GM18505 (cell line): Measurements from ENCODE around the gene CALHM2.
"Not testable (repeated sequence)": the region's sequence is repeated elsewhere in the genome, so short reads cannot be mapped to it uniquely, and the experiment has no call there.

ENCODE experiments used
- ATAC-seq: cut with Tn5 transposase; IDR thresholded peaks from one replicate; pipeline ENCODE4 v1.9.1; 2021; ENCODE audit not compliant: unreplicated experiment
- POLR2A ChIP-seq: IDR thresholded peaks from 4 replicates; pipeline ENCODE4 v1.6.1; 2011; ENCODE audit warnings: borderline replicate concordance; ENCODE audit not compliant: insufficient read depth, insufficient read length; ENCODE audit errors: extremely low read depth

Gene CALHM2

GRCh38 chr10:103431902-103432301 is 20.3 kb downstream of the CALHM2 start:
- TF ChIP-seq POLR2A, result no peak

GRCh38 chr10:103429647-103430046 is 22.5 kb downstream of the CALHM2 start:
- no peak for TF ChIP-seq POLR2A
- ATAC-seq, result no peak

More at GRCh38 chr10:103431902-103432301, 20.3 kb downstream of the CALHM2 start:
- ATAC-seq, result no peak

GRCh38 chr10:103428989-103429643 is 23.1 kb downstream of the CALHM2 start:
- no peak for TF ChIP-seq POLR2A
- ATAC-seq, result no peak

GRCh38 chr10:103427866-103428265 is 24.3 kb downstream of the CALHM2 start:
- TF ChIP-seq POLR2A, result no peak
- no peak for ATAC-seq

GRCh38 chr10:103423748-103424147 is 28.4 kb downstream of the CALHM2 start:
- no peak for ATAC-seq
- no peak for TF ChIP-seq POLR2A

- no peak for TF ChIP-seq POLR2A
- ATAC-seq, result no peak
Measured at GRCh38 chr10:103419101-103419500, 33.1 kb downstream of the CALHM2 start.

GRCh38 chr10:103417601-103418000 is 34.6 kb downstream of the CALHM2 start:
- ATAC-seq, result no peak
- TF ChIP-seq POLR2A, result no peak

DNA sequence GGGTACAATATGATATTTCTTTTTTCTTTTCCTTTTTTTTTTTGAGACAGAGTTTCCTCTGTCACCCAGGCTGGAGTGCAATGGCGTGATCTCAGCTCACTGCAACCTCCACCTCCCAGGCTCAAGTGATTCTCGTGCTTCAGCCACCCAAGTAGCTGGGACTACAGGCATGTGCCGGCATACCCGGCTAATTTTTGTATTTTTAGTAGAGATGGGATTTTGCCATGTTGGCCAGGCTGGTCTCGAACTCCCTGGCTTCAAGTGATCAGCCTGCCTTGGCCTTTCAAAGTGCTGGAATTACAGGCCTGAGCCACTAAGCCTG is 35.1 kb downstream of the CALHM2 start:
- ATAC-seq, result not testable (repeated sequence)

GRCh38 chr10:103416436-103417147 is 35.6 kb downstream of the CALHM2 start:
- TF ChIP-seq POLR2A, result no peak
- no peak for ATAC-seq

DNA sequence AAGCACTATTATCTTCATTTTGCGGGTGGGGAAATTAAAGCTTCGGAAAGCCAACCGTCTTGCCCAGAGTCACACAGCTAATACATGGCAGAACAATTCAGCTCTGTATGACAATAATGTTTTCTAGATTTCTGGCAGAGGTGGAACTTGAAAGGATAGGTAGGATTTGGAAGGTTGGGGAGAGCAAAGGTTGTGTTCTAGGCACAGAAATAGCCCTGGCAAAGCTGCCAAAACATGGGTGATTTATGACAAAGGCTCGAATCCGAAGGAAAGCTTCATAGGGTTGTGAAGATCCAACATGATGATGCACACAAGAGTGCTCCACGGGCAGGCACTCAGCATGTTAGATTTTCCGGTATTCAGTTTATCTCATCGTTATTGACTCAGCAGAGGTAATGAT is 36.6 kb downstream of the CALHM2 start:
- ATAC-seq, result no peak
- no peak for TF ChIP-seq POLR2A

- no peak for TF ChIP-seq POLR2A
- no peak for ATAC-seq
Measured at GRCh38 chr10:103413564-103413963, 38.6 kb downstream of the CALHM2 start.

DNA sequence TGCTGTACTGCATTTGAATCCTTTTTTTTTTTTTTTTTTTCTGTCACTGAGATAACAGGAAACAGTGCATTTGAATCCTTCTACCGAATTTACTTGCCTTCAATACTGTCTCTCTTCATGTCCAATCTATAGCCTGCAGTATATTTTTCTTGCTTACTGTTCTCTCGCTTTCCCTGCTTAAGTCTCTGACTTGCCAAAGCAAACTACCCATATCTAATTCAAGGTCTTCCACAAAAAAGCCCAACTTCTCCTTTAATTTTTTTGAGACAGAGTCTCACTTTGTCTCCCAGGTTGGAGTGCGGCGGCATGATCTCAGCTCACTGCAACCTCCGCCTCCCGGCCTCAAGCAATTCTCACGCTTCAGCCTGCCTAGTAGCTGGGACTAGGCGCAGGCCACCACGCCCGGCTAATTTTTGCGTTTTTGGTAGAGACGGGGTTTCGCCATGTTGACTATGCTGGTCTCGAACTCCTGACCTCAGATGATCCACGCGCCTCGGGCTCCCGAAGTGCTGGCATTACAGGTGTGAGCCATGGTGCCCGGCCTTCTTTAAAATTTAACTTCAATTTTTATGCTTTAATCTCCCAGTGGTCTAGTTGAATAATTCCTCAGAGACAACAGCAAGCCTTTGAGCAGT is 54.9 kb downstream of the CALHM2 start:
- TF ChIP-seq POLR2A, result no peak
- no peak for ATAC-seq

GRCh38 chr10:103396789-103397087 is 55.4 kb downstream of the CALHM2 start:
- TF ChIP-seq POLR2A, result no peak
- ATAC-seq, result no peak
